GM19468 (cell line): ENCODE results near the gene TASOR2.
A peak's percentile ranks its signal among the peaks of the same experiment; 100 is the strongest.

Experiments used
- ATAC-seq: cut with Tn5 transposase; IDR thresholded peaks from one replicate; pipeline ENCODE4 v1.9.1; 2021; ENCODE audit warnings: mild to moderate bottlenecking, moderate library complexity, moderate number of reproducible peaks; ENCODE audit not compliant: unreplicated experiment; ENCODE audit errors: extremely low read depth

Gene TASOR2

DNA sequence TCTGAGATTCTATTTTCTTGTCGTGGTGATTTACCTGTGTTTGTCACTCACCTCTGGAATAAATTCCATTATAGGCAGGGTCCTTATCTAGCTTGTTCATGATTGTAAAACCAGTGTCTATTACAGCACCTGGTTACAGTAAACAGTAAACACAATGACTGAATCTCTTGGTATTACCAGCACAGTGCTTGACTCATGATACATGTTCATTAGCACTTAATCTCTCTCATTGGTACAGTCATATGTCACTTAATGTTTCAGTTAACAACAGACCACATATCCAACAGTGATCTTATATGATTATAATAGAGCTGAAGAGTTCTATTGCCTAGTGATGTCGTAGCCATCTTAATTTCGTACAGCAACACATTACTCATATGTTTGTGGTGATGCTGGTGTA is 1.6 kb upstream of the TASOR2 start:
- ATAC-seq = no peak

DNA sequence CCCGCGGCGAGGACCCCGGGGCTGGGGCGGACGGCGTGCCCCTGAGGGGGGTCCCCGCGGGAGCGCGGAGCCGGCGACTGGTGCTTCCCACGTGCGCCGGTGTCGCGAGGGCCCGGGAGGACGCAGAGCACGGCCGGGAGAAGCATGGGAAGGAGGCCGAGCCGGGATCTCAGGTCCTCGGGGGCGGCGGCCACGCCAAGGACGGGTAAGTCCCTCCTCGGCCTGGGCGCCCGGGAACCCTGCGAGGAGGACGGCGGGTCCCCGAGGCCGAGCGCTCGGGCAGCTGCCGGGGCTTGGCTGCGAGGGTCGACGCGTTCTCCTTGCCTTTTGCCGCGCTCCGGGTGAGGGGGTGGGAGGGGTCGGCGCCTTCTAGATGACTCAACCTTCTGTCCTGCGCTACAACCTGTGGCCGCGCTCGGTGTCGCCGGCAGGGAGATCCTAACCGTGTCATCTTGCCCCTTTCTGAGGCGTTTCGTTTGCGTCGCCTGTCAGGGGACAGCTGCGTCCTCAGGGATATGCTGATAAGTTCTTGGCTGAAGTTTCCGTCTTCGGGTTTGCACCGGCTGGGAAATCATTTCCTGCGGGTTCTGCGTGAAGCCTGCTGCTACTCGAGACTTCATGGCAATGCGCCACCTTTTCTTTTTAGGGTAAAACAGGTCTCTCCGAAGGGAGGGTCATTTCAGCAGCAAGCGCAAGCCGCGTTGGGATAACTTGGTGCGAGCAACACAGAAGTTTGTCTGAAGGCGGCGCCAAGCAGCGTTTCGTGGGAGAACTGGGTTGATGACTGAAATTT is 529 bp downstream of the TASOR2 start:
- peak; percentile 18 for ATAC-seq

DNA sequence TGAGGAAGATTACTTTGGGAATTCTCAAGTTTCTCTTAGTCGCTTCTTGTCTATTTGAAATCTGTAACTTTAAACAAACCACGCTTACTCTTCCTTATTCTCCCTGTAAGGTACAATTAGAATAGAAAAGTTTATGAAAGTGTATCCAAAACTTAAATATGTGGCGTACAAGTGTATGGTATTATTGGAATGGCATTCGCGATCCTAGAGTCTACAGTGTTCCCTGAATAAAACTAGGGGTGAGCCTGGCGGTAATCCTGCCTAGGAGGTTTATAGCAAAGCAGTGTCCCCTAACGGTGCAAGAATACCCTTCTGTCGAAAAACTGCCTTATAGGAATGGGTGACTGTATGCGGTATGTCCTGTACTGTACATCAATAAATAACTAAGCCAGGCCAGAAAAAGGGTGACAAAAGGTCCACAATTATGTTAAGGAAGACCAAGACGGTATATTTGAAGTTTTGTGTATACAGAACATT is 1.2 kb downstream of the TASOR2 start:
- ATAC-seq = no peak

DNA sequence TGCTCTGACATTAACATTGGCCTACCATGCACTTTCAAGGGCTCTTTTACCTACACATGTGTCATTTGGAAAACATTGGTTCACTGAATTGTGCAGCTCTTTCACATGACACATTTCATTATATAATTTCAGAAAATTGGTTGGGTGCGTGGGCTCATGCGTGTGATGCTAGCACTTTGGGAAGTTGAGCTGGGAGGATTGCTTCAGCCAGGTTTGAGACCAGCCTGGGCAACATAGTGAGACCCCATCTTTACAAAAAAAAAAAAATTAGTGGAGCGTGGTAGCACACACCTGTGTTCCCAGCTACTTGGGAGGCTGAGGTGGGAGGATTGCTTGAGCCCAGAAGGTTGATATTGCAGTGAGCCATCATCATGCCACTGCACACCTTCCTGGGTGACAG is 3.9 kb downstream of the TASOR2 start:
- ATAC-seq = no peak

DNA sequence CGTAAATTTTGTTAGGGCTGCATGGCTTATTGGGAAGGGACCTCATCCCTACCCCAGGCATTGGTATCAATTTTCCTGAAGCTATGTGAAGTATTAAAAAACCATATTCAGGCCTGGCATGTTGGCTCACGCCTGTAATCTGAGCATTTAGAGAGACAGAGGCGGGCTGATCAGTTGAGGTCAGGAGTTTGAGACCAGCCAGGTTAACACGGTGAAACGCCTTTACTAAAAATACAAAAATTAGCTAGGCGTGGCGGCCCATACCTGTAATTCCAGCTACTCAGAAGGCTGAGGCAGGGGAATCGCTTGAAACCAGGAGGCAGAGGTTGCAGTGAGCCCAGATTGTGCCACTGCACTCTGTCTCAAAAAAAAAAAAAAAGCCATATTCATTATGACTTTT is 7.1 kb downstream of the TASOR2 start:
- no peak for ATAC-seq

DNA sequence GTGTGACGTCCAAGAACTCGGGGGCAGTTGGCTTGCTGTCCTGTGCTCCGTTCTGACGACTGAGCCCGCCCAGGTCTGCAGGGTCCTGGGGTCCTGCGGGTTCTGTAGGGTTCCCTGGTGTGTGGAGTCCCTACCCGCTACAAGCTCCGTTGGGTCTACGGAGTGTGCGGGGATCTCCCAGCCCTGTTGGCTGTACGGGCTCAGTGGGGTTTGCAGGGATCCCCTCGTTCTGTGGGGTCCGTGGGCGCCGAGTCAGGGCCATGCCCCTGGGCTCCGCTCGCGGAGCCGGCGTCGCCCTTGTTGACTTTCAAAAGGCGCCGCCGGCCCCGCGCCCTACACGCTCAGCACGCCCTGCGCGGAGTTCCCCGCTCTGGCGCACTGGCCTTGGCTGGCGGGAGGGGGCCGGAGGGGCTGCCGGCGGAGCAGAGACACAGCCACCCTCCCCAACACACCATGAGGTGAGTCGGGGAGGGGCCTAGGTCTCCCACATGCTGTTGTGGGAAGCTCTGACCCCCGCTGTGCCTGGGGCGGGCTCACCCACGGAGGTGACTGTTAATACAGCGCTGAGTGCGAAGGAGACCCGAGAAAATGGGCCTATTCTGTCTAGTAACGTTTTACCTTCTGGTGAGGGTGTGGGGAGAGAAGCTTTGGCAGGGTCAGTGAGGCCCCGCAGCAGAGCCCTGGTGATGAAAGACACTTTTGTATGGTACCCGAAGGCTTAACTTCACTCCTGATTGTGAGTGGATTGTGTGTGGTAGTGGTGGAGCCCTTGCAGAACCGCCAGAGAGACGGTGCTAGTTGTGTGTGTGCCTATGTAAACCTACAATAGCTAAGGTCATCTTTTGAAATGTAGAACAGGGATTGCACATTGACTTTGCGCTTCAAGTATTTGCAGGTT is 8.1 kb downstream of the TASOR2 start:
- ATAC-seq = peak; percentile 65

DNA sequence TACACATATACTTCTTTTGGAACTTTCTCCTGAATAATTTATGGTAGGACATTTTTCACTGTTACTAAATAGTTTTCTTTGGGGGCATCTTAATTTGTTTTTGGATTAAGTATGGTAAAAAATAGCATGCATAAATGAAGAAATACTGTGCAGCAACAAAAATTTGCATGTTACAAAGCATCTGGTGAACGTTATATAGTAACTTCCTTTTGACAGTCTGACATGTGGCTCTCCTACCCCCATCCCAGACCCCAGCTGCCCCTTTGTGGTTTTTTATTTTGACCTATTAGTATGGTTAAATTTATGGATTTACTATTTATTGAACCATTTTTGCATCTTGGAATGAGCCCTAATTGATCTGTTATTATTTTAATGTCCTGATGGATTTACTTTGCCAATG is 9.9 kb downstream of the TASOR2 start:
- ATAC-seq = no peak

DNA sequence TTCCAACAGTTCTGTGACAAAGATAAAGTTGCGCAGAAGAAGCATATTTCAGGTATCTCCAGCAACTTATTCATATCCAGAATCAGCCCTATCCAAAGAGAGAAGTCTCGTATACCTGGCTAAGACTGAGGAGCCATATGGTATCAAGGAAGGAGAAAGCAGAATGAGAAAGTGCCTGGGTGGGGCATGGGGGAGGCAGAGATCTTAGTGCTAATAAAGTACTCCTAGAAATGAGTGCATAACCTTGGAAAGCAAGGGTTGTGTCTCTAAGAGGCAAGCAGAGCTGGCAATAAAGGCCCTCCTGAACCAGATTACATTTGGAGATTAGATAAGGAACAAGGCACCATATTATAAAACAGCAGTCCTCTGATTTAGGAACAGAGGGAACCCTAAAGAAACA is 12.7 kb downstream of the TASOR2 start:
- no peak for ATAC-seq

DNA sequence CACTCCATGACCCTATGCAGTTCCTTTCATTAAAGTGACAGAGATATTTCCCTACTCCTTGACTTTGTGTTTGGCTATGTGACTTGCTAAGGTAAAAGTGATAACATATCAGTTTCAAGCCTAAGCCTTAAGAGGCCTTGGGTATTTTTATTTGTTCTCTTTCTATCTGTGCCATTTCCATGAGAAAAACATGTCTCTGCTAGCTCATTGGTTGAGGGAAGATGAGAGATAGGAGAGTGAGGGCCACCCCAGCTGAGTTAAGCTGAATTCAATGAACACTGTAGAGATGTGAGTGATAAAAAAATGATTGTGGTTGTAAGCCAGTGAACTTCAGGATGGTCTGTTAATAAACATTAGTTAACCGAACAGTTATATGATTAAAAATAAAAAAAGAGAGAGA is 13.4 kb downstream of the TASOR2 start:
- no peak for ATAC-seq

DNA sequence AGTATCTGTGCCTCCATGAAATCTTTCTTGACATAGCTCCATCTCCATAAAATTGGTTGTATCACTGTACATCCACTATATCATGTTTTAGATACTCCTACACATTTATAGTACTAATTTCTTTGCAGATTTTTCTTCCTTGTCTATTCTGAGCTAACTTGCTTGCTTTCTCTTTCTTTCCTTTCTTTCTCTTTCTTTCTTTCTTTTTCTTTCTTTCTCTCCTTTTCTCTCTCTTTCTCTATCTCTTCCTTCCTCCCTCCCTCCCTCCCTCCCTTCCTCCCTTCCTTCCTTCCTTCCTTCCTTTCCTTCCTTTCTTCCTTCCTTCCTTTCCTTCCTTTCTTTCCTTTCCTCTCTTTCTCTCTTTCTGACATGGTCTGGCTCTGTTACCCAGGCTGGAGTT is 23.7 kb downstream of the TASOR2 start:
- ATAC-seq = no peak

DNA sequence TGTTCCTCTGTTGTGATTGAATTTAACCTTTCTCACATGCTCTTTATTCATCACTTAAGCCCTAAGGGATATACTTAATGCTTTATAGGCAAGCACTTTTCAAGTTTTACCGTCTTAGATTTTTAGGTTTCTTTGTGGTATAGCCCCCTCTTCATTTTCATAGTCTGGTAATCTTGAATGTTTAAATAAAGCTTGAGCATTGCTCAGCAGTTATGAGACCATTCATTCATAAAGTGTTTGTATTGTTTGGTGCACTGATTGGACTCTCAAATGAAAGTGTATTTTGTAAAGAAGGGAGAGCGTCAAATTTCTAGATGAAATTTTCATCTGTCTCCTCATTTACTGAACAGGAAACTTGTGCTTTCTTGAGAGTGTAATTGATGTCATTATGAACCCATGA is 25.2 kb downstream of the TASOR2 start:
- no peak for ATAC-seq

DNA sequence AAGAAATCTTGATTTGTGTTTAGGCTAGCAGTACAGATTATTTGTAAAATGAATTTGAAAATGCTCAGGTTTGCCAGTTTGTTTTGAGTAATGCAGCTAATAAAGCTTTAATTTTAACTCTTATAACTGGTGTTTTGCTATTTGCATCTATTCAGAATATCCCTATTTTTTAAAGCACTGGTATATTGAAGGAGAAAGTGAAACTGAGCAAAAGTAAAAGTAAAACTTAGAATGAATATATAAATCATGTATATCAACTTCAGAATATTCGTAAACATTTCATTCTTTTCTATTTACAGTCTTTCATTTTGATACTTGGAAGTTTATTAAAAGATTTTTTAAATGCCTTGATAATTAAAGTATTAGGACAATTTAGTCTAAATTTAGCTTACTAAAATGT is 26.2 kb downstream of the TASOR2 start:
- ATAC-seq = no peak

DNA sequence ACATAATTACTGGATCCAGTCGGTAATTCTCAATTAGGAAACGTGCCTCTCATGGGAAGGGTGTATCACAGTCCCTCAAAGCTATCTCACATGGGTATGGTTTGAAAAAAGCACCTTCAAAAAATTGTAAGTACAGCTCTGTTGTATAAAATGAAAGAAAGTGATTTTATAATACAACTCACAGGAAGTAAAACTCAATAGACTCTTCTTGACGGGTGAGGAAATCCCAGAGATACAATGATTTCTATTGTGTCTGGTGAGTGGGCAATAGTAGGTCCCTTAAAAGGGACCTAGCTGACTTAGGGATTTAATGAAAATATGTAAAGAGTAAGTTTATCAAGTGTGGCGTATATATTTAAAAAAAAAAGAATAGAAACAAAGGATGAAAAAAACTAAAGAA is 27.0 kb downstream of the TASOR2 start:
- ATAC-seq = no peak

DNA sequence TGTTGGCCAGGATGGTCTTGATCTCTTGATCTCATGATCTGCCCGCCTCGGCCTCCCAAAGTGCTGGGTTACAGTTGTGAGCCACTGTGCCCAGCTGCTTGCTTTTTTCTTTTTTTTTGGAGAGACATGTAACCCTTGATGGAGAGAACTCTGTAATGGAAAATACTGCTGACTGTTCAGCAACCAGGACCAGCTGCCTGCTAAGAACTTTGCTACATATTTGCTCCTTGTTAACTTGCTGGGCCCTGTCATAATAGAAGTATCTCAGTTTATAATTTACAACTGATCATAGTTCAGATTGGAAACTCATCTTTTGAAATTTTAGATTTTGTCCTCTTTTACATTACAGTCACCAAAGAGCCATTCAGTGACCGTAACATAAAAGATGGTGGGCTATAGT is 34.9 kb downstream of the TASOR2 start:
- ATAC-seq = no peak

DNA sequence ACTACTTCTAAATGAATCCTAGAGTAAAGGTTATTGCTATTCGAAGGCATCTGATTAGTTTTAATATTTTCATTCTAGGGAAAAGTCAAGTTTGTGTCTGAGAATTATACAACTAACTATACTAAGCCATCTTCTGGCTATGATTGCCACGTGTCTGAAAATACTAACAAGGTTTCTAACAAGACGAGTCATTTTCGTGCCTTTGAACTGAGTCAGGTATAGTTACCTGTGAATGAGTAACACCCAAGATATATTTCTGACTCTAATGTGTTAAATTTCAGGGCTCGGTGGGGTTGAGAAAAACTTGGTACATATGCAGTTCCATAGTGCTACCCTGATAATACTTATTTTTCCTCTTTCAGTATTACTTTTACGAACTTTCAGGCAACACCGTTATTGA is 35.5 kb downstream of the TASOR2 start:
- ATAC-seq = no peak

DNA sequence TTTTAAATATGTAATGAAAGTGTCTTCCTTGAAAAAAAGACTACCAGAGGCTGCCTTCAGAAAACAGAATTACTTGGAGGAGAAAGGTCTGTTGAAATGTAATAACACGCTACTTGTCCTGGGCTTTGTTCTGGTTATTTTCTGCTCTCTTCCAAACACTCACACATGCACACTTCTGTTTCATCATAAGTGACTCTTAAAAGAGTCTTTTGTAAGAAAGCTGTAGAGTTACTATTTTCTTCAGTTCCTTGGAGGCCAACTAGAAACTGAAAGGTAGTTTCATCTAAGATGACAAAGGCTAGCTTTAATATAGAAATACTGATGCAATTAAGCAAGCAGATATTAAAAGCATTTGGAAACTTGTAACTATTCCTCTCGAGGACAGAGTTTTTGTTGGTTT is 39.1 kb downstream of the TASOR2 start:
- ATAC-seq = no peak

DNA sequence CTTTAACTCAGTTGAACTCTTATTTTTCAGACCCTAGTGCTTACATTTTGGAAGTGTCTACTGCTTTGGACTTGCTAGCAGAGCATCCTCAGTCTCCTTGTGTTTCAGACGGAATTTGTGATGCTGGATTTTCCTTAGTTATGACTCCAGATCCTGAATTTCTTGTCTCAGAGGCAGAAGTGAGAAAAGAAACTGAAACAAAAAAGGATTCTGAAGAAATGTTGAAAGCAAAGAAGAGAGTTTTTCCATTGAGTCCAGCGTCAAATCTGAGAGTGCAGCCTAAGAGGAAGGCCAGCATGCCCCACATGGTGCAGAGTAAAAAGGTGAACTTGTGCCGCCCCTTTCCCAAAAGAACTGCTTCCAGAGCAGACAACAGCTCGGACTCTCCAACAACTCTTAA is 46.1 kb downstream of the TASOR2 start:
- no peak for ATAC-seq

DNA sequence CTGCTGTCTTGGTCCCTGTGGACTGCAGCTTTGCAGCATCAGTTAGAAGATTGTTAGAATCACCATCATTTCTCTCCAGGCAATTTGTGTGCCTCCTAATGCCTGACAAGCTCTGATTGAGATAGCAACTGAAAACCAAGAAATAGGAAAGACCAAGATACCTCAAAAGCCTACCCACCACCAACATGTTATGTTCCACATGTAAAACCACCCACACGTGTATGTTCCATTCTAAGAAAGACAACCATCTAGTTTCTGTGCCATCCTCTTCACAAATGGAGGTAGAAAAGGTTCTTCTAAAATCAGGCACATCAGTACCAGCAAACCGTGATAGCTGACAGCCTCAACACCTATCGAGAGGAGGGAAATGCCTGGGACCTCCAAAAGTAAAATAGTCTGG is 46.9 kb downstream of the TASOR2 start:
- ATAC-seq = no peak

DNA sequence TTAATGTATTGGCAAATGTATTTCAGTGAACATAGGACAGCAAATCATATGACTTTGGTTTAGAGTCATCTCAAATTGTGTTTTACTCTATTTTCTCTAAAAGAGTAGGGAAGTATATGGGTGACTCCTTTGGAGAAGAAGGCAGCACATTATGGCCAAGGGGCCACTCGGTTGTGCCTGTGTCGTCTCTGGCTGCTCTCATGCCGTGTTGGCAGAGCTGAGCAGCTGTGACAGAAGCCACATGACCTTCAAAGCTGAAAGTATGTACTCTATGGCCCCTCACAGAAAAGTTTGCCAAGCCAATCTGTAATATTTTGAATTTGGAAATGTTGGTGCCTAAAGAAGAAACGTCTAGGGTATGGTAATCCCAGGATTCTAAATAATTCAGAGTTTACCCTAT is 47.5 kb downstream of the TASOR2 start:
- ATAC-seq = no peak
